ENCODE results near the gene GPR142.

Gene GPR142

DNA sequence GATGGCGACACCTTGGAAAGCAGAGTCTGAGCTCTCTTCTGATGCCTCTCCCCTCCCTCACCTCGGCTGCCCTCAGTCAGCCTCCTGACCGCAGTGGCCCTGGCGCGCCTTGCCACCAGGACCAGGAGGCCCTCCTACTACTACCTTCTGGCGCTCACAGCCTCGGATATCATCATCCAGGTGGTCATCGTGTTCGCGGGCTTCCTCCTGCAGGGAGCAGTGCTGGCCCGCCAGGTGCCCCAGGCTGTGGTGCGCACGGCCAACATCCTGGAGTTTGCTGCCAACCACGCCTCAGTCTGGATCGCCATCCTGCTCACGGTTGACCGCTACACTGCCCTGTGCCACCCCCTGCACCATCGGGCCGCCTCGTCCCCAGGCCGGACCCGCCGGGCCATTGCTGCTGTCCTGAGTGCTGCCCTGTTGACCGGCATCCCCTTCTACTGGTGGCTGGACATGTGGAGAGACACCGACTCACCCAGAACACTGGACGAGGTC lies 4.4 kb downstream of the GPR142 start:
- DNase-seq = no peak

DNA sequence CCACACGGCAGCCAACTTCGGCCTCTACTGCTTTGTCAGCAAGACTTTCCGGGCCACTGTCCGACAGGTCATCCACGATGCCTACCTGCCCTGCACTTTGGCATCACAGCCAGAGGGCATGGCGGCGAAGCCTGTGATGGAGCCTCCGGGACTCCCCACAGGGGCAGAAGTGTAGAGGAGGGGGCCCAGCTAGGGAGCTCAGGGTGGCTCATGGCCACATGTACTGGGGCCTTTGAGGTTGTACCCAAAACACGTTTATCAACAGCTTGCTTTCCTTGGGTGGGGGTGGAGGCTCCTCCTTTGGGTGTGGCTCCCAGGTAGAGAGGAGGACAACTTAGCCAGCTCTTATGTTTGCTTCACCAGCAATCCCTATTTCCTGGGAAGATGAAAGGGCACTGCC lies 5.1 kb downstream of the GPR142 start:
- no peak for DNase-seq

DNA sequence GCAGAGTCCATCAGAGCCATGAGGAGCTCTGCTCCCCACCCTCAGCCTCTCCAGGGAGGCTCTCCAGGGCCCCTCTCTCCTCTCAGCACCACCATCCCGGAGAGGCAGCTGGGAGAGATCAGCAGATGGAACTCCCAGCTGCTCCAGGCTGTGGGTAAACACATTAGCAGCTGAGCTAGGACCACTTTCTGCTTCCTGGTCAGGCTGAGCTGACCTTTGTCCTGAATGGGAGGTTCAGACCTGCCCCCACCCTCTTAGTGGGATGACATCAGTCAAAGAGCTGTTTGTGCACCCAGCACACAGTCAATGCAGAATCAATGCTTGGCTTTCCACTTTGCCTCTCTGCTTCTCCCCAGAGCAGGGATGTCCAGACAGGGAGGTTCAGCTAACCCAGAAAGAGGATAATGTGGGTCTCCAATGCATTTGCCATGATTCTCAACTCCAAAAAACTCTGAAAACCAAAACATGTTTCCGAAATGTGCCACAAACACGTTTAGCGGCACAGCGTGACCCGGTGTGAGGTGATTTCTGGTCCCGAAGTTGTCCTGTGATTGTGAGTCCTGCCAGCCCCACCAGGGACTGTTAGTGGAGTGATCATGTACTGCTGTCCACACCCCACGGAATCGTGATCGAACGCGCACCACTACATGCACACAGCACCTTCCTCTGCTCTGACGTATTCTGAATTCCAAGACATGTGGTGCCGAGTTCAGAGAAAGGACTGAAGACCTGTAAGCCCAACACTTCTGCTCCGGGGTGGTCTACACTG lies 6.7 kb downstream of the GPR142 start:
- DNase-seq = no peak

DNA sequence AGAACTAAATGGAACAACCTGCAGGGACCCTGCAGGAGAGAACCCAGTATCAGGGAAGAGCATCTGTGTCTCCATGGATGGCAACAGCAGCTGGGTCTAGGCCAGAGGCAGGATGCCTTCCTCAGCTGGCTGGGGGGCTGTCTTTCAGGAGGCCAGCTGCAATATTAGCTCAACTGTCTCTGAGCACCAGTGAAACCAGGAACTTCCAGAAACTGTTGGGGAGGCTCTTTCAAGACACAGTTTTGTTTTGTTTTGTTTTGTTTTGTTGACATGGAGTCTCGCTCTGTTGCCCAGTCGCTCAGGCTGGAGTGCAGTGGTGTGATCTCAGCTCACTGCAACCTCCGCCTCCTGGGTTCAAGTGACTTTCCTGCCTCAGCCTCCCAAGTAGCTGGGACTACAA lies 7.6 kb downstream of the GPR142 start:
- DNase-seq = peak; percentile 27

DNA sequence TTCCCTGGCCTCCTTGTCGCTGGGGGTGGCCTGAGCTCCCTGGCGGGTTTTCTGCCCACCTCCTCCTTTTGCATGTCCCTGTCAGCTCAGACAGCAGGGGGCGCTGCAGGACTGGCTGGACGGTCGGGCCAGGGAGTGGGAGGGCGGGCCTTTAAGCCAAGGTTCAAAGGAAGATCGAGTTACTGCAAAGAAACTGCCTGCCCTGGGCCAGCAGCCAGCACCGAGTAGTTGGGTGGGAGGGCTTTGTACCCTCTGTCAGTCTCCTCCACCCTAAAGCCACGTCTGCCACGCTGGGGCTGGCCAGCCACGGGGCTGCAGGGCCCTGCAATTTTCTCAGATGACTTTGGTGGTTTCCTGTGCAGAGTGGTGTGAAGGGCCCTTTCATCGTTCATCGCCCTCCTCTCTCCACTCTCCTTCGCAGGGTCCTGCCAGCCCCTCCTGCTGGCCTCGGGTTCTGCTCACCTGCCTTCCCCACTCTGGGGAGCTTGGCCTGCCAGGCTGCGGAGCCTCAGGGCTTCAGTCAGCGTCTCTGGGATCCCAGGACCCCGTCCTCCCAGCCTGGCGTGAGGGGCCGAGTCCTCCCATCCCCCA lies 12.3 kb downstream of the GPR142 start:
- peak; percentile 92 for DNase-seq

DNA sequence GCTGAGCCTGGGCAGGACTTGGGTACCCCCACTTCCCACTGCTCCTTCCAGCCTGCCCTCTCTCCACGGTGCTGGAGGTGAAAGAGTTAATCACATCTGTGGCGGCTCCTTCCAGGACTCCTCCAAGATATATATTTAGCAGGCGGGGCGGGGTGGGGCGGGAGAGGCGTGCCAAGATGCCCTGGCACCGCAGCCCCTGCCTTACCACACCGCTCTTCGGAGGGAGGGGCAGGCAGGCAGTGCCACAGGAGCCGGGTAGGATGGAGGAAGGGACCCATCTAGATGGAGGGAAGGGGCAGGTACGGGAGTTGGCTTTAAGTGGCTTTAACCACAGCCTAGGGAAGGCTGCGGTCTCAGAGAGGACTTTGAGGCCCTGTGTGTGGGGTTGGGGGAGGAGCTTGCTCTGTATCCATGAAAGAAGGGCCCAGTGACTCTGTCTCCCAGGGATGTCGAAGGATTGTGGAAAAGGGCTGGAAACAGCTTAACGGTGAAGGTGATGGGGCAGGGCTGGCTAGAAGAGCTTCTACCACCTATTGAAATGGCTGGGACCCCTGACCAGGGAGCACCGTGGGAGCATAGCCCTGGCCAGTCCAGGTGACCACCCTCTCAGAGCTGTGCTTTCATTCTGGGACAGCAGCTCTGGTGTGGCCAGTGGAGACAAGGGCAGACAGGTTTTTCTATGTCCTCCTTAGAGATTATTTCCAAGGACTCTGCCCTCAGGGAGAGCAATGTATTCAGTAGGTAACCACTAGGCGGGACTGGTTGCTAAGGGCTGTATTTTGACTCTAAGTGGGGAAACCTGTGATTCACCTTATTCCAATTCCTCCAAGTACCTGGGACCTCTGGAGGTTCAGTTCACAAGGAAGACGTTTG lies 13.0 kb downstream of the GPR142 start:
- no peak for DNase-seq

DNA sequence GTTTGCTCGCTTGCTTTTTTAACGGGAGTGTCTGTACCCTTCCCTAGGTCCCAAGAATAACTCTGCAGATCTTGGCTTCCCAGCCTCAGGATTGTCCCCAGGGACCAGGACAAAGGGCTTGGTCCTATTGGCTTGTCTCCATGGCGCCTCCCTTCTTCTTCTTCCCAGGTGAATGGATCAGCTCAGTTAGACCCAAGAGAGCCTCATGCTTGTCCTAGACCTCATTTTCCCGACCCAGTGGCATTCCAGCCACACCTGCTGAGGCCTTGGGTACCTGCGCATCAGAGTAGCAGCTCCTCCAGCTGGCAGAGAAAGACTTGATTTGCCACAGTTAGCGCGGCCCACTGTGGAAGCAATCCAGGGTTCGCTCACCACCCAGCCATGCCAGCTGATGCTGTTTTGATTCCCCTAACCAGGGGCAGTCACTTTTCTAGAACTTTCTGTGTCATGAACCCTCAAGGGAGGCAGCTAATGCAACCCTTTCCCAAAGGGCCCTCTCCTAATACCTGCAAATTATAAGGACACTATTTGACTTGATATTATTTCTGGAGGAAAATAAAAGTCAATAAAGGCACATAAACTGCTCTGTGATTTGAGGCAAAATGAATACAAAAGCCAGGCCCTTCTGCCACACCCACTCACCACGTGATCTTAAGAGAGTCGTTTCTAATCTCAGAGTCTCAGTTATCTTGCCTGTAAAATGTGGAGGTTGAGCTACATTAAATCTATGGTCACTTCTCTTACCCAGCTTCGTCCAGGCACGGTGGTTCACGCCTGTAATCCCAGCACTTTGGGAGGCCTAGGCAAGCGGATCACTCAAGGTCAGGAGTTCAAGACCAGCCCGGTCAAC lies 13.9 kb downstream of the GPR142 start:
- DNase-seq = no peak

DNA sequence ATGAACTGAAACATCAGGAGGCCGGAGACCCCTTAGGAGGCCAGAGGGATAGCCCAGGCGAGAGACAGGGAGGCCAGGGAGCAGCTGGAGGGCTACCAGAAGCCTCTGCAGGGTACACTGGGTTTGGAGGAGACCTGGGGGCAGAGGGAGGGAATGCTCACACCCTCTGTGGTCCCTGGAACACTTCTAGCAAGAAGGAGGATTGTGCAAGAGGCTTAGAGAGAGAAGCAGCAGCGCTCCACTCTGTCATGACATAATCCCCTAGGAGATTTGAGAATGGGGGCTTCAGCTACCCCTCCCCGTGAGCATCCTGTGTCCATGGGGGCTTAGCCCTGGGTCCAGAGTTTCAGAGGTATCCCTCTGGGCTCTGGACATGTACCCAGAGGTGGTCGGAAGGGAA lies 15.8 kb downstream of the GPR142 start:
- no peak for DNase-seq

DNA sequence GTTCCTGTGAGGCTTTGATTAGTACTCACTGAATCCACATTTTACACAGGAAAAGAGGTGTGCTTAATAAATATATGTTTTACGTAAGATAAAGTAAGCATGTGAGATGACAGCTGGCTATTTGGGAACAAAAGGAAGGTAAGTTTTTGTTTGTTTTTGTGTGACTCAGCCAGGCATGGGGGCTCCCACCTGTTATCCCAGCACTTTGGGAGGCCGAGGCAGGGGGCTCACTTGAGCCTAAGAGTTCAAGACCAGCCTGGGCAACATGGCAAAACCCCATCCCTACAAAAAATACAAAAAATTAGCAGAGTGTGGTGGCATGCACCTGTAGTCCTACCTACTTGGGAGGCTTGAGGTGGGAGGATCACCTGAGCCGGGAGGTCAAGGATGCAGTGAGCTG lies 17.9 kb downstream of the GPR142 start:
- no peak for DNase-seq

DNA sequence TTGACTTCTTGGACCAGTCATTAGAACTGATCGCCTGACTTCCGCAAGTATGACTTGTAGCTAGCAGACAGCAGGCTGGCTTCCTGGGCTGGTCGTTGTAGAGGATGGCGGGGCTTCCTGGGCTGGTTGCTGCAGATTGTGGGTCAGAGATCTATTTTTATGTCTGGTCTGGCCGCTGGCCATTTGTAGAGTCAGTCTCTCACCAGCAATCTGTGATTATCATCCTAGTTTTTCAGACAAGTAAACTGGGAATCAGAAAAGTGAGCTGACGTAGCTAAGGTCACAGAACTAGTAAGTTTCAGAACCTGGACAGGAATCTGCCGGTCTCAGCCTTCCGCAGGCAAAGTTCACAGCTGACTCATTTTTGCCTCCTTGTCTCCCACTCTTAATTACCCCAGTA lies 19.1 kb downstream of the GPR142 start:
- peak; percentile 22 for DNase-seq

DNA sequence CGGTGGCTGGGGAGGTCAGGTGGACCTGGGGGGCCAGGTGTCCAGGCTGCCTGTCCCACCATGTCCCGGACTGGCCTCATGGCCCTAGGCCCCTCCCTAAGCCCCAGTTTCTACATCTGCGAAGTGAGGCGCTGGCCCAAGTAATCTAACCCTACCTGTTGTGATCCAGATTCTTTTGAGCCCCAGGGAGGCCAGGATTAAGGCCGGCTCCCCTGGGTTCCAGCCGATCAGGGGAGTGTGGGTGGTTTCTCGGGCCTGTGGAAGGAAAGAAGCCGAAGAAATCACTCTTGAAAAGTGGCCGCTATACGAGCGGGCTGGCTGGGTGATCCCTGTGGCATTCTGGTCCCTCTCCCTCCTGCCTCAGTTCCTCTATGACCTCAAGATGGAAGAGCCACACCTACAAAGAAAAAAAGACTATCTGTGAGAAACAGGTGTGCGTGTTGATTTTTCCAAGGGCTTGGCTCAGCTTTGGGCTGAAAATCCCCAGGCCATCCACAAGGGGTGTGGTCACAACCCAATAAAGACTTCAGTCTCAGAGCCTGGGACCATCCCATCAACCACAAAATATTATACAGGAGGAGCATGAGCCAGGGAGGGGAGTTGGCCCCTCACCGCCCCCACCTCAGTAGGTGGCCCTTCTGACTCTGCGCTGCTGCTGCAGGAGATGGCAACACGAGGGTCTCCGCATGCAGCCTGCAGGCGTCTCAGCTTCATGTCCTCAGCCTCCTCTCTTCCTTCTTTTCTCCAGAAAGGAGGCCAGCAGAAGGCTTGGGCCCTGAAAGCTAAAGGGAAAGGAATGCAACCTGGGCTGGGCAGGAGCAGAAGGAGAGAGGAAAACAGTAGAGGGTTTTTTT lies 20.3 kb downstream of the GPR142 start:
- DNase-seq = no peak

DNA sequence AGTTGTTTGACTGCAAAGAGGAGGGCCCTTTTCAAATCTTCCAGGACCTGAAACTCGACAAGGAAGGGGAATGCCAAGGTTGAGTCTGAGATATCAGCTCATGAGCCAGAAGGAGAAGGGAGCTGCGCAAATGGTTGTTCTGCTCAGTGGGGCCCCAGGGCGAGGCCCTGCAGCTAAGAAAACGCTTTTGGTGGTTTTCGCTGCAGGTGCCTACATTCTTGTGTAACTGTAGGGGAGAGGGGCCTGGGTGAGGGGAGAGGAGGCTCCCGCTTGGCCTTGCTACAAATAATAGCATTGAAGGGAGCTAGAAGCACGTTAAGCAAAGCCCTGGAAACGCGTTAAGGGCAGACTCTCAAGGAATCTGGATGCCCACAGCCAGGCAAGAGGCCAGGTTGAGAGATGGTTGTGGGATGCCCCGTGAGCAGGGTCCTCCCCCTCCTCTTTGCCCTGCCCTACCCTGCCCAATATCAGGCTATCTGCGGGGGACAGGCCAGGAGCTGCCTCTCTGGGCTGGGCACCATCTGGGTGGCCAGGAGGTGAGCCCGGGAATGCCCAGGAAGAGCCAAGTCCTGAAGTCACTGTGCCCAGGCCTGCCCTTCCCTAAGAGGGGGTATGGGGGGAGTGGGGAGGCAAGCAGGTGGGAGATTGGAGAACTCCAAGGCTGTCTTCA lies 21.9 kb downstream of the GPR142 start:
- DNase-seq = no peak

DNA sequence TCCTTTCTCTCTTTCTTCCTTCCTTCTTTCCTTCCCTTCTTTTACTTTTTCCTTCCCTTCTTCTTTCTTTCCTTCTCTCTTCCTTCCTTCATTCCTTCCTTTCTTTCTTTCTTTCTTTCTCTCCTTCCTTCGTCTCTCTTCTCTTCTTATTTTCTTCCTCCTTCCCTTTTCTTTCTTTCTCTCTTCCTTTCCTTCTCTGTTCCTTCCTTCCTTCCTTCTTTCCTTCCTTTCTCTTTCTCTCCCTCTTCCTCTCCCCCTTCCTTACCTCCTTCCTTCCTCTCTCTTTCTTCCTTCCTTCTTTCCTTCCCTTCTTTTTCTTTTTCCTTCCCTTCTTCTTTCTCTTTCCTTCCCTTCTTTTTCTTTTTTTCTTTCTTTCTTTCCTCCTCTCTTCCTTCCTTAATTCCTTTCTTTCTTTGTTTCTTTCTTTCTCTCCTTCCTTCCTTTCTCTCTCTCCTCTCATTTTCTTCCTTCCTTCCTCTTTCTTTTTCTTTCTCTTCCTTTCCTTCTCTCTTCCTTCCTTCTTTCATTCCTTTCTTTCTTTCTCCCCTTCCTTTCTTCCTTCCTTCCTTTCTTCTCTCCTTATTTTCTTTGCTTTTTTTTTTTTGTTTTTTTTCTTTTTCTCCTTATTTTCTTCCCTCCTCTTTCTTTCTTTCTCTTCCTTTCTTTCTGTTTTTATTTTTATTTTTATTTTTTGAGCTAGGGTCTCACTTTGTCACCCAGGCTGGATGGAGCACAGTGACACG lies 22.8 kb downstream of the GPR142 start:
- no peak for DNase-seq

DNA sequence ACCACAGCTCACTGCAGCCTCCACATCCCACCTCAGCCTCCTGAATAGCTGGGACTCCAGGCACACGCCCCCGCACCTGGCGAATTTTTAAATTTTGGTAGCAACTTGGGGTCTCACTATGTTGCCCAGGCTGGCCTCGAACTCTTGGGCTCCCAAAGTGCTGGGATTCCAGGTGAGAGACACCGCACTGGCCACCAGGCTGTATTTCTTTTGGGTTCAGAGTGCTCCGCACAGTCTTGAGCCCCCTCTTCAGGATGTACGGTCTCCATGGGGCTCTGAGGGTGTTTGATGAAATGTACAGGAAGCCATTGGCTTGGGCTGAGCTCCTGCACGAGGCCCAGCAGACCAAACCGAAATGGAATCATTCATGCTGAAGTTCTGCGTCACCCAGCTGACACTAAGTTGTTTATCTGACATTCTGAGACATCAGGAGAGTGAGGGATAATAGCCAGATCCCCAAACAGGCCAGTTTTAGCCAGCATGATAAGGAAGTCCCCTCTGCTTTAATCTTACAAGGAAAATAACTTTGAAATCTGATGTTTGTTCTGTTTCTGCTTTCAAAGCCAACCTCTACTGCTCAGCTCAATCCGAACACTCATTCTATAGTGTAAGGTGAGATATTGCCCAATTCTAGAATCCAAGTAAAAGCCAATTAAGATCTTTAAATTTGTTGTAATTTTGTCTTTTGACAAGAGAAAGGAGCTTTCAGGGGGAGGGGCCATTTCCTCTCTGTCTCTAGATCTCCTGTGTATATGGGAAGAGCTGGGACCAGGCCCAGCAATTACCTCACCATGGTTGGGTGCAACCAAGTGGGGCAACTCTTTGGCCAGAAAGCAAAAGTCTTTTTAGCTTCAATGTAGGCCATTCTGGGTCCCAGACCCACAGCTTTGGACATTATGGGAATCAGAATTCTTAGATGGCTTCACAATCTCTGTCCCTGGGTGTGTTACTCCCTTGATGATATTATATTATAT lies 23.7 kb downstream of the GPR142 start:
- no peak for DNase-seq

DNA sequence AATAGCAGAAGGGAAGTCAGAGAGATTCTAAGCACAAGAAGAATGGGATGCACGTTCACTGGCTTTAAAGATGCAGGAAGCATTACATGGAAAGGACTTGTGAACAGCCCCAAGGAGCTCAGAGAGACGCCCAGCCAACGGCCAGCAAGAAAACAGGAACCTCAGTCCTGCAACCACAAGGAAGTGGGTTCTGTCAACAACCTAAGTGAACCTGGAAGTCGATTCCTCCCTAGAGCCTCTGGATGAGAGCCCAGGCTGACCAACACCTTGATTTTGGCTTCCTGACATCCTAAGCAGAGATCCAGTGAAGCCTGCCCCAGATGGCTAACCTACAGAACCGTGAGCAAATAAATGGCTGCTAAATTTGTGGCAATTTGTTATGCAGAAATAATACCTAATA lies 24.5 kb downstream of the GPR142 start:
- no peak for DNase-seq

DNA sequence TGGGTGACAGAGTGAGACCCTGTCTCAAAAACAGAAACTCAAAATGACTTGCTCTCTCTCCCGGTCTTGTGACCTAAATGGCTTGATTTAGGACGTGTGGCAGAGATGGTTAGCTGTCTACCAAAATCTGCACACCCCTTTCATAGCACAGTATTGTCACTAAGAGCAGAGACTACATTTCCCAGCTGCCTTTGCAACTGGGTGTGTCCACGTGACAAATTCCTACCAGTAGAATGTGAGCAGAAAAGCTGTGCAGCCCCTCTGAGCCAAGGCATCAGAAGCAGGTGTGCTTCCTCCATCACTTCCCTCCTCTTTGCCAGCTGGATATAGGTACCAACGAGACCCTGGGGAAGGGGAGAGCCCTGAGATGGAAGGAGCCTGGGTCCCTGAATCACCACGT lies 25.5 kb downstream of the GPR142 start:
- DNase-seq = no peak

DNA sequence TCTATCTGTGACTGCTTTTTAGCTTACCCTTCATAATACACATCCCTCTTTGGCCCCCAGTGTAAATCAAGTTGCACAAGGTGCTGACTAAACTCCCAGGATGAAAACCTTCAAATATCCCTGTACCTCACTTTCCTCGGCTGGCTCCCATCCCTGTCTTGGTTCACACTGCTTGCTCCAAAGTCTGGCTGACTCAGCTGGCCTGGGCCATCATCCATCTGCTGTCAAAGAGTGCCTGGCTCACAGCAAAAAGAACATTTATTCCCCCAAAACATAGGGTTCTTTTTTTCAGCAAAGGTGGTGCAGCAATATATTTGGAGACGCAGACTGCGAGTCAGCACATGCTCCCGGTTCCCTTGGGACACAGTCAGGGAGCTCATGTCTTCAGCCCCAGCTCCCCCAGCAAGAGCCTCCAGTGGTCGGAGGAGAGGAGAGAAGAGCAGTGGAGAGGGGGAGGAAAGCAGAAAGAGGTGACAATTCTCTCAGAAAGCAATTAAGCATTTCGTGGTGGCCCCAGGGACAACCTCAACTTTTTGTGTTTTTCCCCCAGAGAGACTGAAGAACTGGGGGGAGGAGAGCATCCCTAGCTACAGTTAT lies 26.1 kb downstream of the GPR142 start:
- no peak for DNase-seq

DNA sequence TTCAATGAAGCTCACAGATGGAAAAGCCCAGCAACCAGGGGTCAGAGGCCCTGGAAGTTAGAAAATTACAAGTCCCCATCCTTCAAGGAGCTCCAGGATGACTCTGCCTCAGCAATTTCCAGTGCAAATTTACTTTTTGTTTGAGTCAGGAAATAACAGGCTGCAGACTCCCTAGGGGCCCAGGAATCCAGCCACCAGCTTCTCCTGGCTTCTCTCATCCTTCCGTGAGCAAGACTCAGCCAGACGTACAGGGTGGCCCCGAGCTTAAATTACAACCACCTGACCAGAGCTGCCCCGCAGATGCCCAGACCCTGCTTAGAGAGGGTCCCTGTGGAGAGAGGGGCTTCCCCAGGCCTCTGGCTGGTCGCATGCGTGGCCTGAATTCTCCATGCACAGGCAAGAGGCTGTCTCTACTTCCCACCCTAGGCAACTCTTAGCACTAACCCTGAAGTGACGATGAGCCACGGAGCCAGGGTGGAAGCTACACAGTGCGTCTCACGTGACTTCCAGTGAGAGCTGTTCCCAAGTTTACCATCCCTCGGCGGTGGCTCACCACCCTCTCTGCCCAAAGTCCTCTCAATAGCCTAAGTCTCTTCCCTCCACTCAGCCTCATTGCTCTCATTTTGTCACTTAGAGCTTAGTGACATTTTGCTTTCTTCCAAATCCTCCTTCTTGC lies 27.1 kb downstream of the GPR142 start:
- DNase-seq = no peak
